Neutrophil (primary cell): ENCODE data around the gene FAM171A2.

Experiments
- H3K27ac ChIP-seq: fragments of 200-600 bp; sonication (generic); 2 replicates; pipeline ENCODE4 v1.5.1; 2016; ENCODE audit warnings: mild to moderate bottlenecking, moderate library complexity
- H3K27me3 ChIP-seq: fragments of 200-600 bp; sonication (generic); 2 replicates; pipeline ENCODE4 v1.6.0; 2016; ENCODE audit warnings: mild to moderate bottlenecking
- H3K36me3 ChIP-seq: fragments of 200-600 bp; sonication (generic); 2 replicates; pipeline ENCODE4 v1.5.1; 2017
- H3K4me1 ChIP-seq, 2 experiments: fragments of 200-600 bp in 1 of 2; sonication (generic) in 1 of 2; 1 replicate in 1 of 2; 2 replicates in 1 of 2; pipeline versions ENCODE4 v1.5.1 to v1.6.1; 2013 to 2016; ENCODE audit warnings: low read depth in 1 of 2, low read length in 1 of 2, mild to moderate bottlenecking in 1 of 2, moderate library complexity in 1 of 2; ENCODE audit not compliant: control insufficient read depth in 1 of 2, insufficient read depth in 1 of 2
- H3K4me3 ChIP-seq, 2 experiments: fragments of 200-600 bp in 1 of 2; sonication (generic) in 1 of 2; 1 replicate in 1 of 2; 2 replicates in 1 of 2; pipeline ENCODE4 v1.5.1; 2013 to 2016; ENCODE audit warnings: low read depth in 1 of 2, low read length in 1 of 2, mild to moderate bottlenecking in 1 of 2, moderate library complexity in 1 of 2
- H3K9me3 ChIP-seq: fragments of 200-600 bp; sonication (generic); 2 replicates; pipeline ENCODE4 v1.5.1; 2016
- TF ChIP-seq, protein P1 (sequence below): fragments of 200-600 bp; sonication (generic); IDR thresholded peaks from 2 replicates; pipeline ENCODE4 v1.5.1; 2016; ENCODE audit warnings: antibody characterized with exemption

Gene FAM171A2

DNA sequence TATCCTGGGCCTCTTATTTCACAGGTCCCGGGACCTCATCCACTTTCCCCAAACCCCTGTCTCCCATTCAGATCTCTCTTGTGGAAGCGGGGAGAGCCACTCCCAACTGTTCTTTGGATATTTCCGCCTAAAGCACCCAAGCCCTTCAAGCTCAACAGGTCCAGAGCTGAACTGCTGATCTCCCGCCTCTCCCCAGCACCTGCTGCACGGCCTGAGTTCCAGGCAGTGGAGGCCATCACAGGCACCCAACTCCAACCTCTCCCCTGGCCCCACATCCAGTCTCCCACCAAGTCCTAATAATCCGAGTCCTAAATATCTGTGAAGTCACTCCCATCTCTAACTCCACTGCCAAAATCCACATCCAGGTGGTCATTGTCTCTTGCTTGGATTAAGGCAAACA lies 19.3 kb upstream of the FAM171A2 start:
- TF ChIP-seq, protein P1, sequence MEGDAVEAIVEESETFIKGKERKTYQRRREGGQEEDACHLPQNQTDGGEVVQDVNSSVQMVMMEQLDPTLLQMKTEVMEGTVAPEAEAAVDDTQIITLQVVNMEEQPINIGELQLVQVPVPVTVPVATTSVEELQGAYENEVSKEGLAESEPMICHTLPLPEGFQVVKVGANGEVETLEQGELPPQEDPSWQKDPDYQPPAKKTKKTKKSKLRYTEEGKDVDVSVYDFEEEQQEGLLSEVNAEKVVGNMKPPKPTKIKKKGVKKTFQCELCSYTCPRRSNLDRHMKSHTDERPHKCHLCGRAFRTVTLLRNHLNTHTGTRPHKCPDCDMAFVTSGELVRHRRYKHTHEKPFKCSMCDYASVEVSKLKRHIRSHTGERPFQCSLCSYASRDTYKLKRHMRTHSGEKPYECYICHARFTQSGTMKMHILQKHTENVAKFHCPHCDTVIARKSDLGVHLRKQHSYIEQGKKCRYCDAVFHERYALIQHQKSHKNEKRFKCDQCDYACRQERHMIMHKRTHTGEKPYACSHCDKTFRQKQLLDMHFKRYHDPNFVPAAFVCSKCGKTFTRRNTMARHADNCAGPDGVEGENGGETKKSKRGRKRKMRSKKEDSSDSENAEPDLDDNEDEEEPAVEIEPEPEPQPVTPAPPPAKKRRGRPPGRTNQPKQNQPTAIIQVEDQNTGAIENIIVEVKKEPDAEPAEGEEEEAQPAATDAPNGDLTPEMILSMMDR = no peak
- H3K27ac ChIP-seq = no peak overlapping the region
- H3K9me3 ChIP-seq = no peaks in the 10 kb centered on the region
- H3K27me3 ChIP-seq = peaks cover 69% of the 10 kb centered on the region
- no peaks in the 10 kb centered on the region for H3K36me3 ChIP-seq
- H3K4me3 ChIP-seq = no peak overlapping the region
- H3K4me1 ChIP-seq = peaks cover 13 to 17% of the 10 kb centered on the region in 2 experiments

DNA sequence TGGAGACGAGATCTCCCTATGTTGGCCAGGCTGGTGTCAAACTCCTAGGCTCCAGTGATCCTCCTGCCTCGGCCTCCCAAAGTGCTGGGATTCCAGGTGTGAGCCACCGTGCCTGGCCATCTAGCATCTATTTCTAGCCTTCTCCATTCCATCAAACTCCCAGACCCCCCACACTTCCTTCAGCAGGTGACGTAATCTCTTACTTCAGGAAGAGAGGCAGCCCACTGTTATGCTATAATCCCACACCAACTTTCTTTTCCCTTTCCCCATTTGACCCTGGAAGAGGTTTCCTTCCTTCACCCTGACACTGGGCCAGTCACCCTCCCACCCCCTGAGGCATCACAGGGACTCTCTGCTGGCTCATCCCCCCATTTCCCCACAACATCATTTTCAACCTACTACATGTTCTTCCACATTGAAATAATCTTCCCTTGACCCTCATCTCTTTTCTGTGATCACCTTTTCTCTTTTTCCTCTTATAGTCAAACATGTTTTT lies 18.2 kb upstream of the FAM171A2 start:
- peaks cover 13 to 17% of the 10 kb centered on the region in 2 experiments for H3K4me1 ChIP-seq
- H3K27me3 ChIP-seq = peaks cover 58% of the 10 kb centered on the region
- no peak overlapping the region for H3K27ac ChIP-seq
- no peaks in the 10 kb centered on the region for H3K36me3 ChIP-seq
- TF ChIP-seq, protein P1 = no peak
- no peaks in the 10 kb centered on the region for H3K9me3 ChIP-seq
- H3K4me3 ChIP-seq = no peak overlapping the region

DNA sequence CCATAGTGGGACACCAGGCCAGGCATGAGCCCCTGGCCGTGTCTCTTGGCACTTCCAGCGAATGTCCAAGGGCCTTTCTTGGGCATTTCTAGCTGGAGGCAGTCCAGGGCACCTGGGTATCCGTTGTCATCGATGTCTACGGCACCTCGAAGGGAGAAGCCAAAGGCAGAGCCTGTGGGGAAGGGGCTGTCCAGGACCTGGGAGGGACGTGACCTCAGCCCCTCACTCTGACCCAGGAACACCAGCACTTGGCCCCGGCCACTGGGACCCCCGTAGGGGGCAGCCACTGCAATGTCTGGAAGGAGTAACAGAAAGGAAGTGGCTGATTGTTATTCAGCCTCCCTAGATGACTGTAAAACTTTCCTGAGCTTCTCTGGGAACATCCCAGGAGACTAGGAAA lies 17.1 kb upstream of the FAM171A2 start:
- Histone ChIP-seq H3K4me1 (peaks cover 12% of the 10 kb centered on the region in 2 experiments), H3K27ac (no peak overlapping the region), H3K9me3 (no peaks in the 10 kb centered on the region), H3K36me3 (no peaks in the 10 kb centered on the region), H3K4me3 (no peak overlapping the region), H3K27me3 (peaks cover 50% of the 10 kb centered on the region)
- TF ChIP-seq, protein P1 = no peak

DNA sequence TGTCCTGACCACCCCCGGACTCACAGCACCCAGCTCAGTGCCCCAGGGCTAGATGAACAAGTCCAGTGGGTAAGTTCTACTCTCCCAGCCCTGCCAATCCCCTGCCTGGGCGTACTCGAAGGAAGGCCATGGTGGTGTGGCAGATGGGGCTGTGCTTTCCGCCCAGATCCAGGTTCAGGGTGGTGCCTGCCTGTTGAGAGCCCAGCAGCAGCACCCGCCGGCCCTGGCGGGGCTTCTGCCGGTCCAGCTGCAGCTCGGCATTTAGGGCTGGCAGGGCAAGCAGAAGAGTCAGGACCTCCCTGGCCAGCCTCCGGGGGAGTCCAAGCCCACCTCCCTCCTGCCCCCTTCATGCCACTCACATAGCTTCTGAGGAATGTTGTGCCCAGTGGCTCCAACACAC lies 16.2 kb upstream of the FAM171A2 start:
- no peak overlapping the region for H3K4me3 ChIP-seq
- no peaks in the 10 kb centered on the region for H3K9me3 ChIP-seq
- H3K4me1 ChIP-seq = peaks cover 3 to 5% of the 10 kb centered on the region in 2 experiments
- TF ChIP-seq, protein P1 = no peak
- peaks cover 50% of the 10 kb centered on the region for H3K27me3 ChIP-seq
- H3K27ac ChIP-seq = no peak overlapping the region
- H3K36me3 ChIP-seq = no peaks in the 10 kb centered on the region

DNA sequence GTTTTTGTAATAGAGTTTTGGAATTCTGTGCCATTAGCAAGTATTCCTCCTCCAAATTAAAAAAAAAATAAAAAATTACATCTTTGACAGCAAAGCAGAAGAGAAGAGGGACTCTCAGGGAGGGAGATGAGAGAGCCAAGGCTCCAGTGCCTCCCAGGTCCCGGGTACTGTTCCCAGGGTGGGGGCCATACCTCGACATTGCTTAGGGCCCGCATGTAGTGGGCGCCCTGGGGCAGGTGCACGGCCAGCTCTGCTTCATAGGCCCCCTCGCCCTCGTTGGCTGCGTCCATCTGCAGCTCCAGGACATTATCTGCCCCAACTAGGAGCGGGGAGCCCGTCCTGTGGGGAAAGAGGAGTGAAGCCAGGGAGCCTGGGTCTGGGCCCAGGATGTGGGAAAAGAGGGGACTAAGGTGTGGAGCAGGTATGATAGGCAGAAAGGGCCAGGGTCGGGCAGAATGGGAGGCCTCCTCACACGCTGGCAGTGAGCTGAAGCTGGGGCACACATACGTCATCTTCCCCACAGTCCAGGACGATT lies 14.6 kb upstream of the FAM171A2 start:
- no peak overlapping the region for H3K27ac ChIP-seq
- TF ChIP-seq, protein P1 = no peak
- H3K27me3 ChIP-seq = peaks cover 50% of the 10 kb centered on the region
- no peaks in the 10 kb centered on the region for H3K4me1 ChIP-seq
- no peaks in the 10 kb centered on the region for H3K36me3 ChIP-seq
- no peak overlapping the region for H3K4me3 ChIP-seq
- H3K9me3 ChIP-seq = no peaks in the 10 kb centered on the region
